Neural progenitor cell (in vitro differentiated cells): ENCODE results near the gene GNG3.

ENCODE experiments used
- EZH2 ChIP-seq: fragments of 200-600 bp; sonication (generic); IDR thresholded peaks from 2 replicates; pipeline ENCODE4 v1.6.1; 2017; ENCODE audit warnings: antibody characterized with exemption, mild to moderate bottlenecking, moderate library complexity
- TF ChIP-seq, protein P1 (sequence below): fragments of 200-600 bp; sonication (generic); IDR thresholded peaks from 2 replicates; pipeline ENCODE4 v1.5.1; 2017; ENCODE audit warnings: antibody characterized with exemption, mild to moderate bottlenecking

DNA sequence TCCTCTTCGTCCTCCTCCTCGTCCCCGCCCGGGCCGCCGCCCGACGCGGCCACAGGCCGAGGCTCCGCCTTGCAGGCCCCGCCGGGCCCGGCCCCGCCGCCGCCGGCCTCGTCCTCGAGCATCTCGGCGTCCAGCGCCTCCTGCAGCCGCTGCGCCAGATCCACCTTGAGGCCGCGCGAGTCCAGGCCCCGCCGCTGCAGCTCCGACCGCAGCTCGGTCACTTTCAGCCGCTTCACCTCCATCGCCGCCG lies 19.4 kb downstream of the GNG3 start:
- TF ChIP-seq, protein P1, sequence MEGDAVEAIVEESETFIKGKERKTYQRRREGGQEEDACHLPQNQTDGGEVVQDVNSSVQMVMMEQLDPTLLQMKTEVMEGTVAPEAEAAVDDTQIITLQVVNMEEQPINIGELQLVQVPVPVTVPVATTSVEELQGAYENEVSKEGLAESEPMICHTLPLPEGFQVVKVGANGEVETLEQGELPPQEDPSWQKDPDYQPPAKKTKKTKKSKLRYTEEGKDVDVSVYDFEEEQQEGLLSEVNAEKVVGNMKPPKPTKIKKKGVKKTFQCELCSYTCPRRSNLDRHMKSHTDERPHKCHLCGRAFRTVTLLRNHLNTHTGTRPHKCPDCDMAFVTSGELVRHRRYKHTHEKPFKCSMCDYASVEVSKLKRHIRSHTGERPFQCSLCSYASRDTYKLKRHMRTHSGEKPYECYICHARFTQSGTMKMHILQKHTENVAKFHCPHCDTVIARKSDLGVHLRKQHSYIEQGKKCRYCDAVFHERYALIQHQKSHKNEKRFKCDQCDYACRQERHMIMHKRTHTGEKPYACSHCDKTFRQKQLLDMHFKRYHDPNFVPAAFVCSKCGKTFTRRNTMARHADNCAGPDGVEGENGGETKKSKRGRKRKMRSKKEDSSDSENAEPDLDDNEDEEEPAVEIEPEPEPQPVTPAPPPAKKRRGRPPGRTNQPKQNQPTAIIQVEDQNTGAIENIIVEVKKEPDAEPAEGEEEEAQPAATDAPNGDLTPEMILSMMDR = peak; percentile 11
- no peak for TF ChIP-seq EZH2
